Measurements from ENCODE around the gene SEMA6B. TPM values are rescaled to one million over a fixed set of nuclear protein-coding genes. Genes with fewer than 3 reads are reported as not detected.
"Not testable (repeated sequence)": the region's sequence is repeated elsewhere in the genome, so short reads cannot be mapped to it uniquely, and the experiment has no call there.

Gene SEMA6B
- total RNA-seq, 1 experiment from 2014 or later, result 8.4 TPM

- DNase-seq (ENCODE audit: low spot score), result no peak
These were observed 9.5 kb downstream of the SEMA6B start for GRCh38 chr19:4550018-4550417.

DNA sequence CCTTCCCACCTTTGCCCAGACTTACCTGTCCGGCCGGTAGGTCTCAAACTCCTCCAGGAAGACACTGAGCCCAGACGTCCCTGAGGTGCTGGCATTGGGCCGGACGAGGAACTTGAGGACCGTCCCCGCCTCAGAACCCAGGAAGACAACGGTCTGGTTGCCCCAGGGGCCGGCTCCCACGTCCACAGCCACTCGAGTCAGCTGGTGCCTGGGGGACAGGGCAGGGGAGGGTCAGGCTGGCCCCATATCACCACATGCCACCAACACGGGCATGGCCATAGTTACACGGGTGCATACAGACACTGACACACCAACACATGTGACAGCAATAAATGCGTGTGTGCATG lies 11.3 kb downstream of the SEMA6B start:
- DNase-seq (ENCODE audit: low spot score), result no peak

DNA sequence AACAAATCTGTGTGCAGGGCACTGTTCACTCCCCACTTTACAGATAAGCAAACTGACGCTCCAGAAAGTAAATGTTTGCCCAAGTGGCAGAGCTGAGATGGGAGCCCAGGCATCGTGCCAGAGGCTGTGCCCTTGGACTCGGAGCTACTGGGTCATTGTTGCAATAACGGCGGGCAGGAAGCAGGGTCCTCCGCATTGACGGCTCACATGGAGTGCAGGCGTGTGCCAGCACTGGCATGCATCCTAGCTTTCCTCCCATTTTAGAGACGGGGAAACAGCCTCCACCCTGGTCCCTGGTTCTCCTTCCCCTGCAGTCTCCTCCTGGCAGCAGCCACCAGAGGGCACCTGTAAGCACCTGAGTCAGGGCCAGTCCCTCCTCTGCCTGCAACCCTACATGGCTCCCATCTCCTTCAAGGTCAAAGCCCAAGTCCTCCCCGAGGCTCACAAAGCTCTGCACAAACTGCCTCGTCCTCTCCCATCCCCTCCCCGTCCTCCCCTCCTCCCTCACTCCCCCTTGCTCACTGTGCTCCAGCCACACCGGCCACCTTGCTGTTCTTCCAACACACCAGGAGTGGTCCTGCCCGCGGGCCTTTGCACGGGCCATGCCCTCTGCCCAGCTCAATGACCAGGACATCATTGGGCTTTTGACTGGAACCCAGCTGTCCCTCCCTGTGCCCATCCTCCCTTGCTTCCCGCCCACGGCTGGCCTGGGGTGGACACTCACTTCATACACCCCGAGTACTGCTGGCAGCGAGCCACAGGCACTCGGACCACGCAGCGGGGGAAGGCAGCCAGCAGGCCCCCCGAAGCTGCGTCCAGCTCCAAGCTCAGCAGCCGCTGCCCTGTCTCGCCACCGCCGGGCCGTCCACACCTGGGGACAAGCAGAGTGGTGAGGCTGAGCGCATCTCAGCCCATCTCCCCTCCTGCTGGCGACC lies 11.9 kb downstream of the SEMA6B start:
- no peak for DNase-seq (ENCODE audit: low spot score)

GRCh38 chr19:4543842-4544647 lies 15.4 kb downstream of the SEMA6B start:
- no peak for DNase-seq (ENCODE audit: low spot score)

DNA sequence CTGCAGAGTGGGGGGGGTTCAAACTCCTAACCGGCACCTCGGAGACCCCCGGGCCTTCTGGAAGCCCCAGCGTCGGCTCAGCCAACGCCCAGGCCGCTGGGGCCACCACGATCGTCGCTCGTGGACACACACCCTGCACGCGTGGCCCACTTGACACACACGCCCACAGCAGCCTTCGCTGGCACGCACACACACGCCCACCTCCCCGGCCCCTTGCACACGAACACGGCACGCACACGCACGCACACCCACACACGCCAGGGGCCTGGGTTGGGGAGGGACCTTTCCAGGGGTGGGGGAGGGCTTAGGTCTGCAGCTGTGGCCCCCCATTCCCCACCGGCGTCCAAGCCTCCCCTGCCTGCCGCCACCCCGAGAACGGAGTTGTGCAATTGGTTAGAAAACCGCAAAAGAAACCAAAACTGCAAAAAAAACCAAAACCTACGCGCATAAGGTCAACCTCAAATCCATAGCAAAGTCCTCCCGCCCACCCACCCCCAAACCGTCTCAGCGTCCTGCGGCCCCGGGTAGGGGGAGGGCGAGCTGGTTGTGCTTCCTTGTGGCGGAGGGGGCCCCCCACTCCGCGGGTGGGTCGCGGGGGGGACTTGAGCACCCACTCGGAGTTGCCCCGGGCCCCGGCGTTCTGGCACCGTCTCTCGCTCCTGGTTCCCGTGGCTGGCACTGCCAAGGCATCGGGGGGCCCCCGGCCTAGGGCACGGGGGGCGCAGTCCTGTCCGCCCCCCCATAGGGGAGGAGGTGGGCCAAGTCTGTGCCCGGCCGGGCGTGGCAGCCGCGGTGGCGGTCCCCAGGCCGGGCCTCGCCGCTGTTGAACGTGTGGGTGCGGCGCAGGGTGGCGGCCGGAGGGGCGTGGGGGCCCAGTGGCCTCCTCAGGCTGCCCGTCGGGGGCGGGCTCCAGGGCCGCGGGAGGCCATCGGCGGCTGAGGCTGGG lies 16.3 kb downstream of the SEMA6B start:
- no peak for DNase-seq (ENCODE audit: low spot score)

DNA sequence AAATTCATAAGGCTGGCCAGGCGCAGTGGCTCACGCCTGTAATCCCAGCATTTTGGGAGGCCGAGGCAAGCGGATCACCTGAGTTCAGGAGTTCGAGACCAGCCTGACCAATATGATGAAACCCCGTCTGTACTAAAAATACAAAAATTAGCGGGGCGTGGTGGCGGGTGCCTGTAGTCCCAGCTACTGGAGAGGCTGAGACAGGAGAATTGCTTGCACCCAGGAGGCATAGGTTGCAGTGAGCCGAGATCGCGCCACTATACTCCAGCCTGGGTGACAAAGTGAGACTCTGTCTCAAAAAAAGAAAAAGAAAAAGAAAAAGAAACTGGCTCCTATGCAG lies 17.7 kb downstream of the SEMA6B start:
- DNase-seq (ENCODE audit: low spot score), result not testable (repeated sequence)

GRCh38 chr19:4541114-4541805 lies 18.2 kb downstream of the SEMA6B start:
- no peak for DNase-seq (ENCODE audit: low spot score)

GRCh38 chr19:4539693-4540581 lies 19.5 kb downstream of the SEMA6B start, which contains the start of gene LRG1:
Gene LRG1 (minus strand): TSS chr19:4540036. CDS start chr19:4540013, 23 bp downstream.
- DNase-seq (ENCODE audit: low spot score), result no peak

DNA sequence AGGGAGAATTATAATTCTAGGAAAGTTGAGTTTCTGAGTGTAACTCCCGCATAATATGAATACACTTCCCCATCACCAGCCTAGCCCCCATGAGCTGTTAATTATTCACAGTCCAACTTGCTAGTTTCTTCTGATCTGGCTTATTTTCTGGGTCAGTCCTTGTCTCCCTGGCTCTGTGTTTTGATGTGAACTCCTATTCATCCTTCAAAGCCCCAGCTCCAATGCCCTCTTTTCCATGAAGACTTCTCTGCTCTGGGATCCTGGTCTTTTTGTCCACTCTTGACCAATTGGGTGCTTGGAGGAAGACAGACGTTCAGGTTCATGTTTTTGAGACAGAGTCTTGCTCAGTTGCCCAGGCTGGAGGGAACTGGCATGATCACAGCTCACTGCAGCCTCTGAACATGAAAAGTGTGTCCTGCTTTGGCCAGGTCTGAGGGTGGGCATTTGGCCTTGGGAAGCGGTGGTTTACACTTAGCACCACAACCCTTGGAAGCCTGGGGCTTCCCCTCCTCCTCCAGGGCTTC lies 20.3 kb downstream of the SEMA6B start:
- DNase-seq (ENCODE audit: low spot score), result no peak

GRCh38 chr19:4538601-4538954 lies 20.9 kb downstream of the SEMA6B start:
- no peak for DNase-seq (ENCODE audit: low spot score)

- DNase-seq (ENCODE audit: low spot score), result no peak
These were observed 21.4 kb downstream of the SEMA6B start for GRCh38 chr19:4537953-4538600.

- DNase-seq (ENCODE audit: low spot score), result no peak
These were observed 22.7 kb downstream of the SEMA6B start for GRCh38 chr19:4536798-4537197.

- no peak for DNase-seq (ENCODE audit: low spot score)
These were observed 24.4 kb downstream of the SEMA6B start, which contains the start of gene PLIN5 for GRCh38 chr19:4534836-4535658. Gene PLIN5 (minus strand): TSS chr19:4535224. CDS start chr19:4534074, 1,150 bp downstream.

- no peak for DNase-seq (ENCODE audit: low spot score)
These were observed 25.6 kb downstream of the SEMA6B start for GRCh38 chr19:4533835-4534424.

GRCh38 chr19:4533334-4533733 lies 26.1 kb downstream of the SEMA6B start:
- DNase-seq (ENCODE audit: low spot score), result no peak

DNA sequence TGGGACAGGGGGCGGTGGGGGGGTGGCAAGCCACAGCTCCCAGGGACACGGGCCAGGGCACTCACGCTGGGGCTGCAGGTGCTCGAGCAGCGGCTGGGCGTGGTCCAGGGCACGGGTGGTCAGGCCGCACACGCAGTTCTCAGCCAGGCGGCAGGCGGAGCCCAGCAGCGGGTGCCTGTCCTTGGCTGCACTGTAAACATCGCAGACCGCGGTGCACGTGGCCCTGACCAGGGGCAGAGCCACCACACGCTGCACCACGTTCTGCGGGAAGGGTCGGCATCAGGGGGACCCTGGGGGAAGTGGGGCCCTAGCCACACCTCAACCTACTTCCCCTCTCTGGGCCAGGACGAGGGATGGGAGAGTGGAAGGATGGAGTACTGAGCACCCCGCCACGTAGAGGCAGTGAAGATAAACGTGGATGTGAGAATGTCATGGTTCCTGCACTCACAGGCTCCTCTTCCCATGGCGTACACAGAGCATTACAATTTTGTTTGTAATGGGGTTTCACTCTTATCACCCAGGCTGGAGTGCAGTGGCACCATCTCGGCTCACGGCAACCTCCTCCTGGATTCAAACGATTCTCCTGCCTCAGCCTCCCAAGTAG lies 27.8 kb downstream of the SEMA6B start:
- DNase-seq (ENCODE audit: low spot score), result no peak

- DNase-seq (ENCODE audit: low spot score), result no peak
These were observed 29.5 kb downstream of the SEMA6B start for GRCh38 chr19:4529924-4530522.
